ENCODE results near the gene DNAJC17. TPM values are rescaled to one million over a fixed set of nuclear protein-coding genes. Genes with fewer than 3 reads are reported as not detected.

Gene DNAJC17
- total and polyA plus RNA-seq, 8 donors: 24.3 to 50.1 (median 42.1) TPM

DNA sequence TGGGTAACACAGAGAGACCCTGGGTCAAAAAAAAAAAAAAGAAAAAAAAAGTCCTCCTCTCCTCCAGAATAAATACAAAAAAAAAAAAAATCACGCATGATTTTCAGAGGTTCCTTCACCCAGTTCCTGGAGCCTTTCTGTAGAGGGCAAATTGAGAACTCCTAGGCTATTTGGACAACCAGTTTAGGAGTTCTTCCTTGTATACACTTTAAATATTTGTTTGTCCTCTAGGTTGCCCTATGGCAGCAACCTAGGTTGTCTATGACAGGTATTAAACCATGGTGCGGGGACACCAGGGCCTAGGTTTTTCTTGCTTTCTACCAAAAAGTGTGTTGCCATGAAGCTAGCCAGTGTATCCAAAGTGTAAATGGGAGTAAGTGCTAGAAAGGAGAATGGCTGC is 4.2 kb downstream of the DNAJC17 start:
- no peak overlapping the region for H3K27ac ChIP-seq
- H3K27me3 ChIP-seq: no peaks in the 10 kb centered on the region
- peaks cover 9 to 32% of the 10 kb centered on the region in 2 donors for H3K4me1 ChIP-seq
- no peak for ATAC-seq
- no peak overlapping the region for H3K4me3 ChIP-seq
- peaks cover 0 to 13% of the 10 kb centered on the region in 2 donors for H3K36me3 ChIP-seq
- intact Hi-C loops (cut with DNase I): no loop called here
- DNase-seq: no peak
- TF ChIP-seq, protein P1, sequence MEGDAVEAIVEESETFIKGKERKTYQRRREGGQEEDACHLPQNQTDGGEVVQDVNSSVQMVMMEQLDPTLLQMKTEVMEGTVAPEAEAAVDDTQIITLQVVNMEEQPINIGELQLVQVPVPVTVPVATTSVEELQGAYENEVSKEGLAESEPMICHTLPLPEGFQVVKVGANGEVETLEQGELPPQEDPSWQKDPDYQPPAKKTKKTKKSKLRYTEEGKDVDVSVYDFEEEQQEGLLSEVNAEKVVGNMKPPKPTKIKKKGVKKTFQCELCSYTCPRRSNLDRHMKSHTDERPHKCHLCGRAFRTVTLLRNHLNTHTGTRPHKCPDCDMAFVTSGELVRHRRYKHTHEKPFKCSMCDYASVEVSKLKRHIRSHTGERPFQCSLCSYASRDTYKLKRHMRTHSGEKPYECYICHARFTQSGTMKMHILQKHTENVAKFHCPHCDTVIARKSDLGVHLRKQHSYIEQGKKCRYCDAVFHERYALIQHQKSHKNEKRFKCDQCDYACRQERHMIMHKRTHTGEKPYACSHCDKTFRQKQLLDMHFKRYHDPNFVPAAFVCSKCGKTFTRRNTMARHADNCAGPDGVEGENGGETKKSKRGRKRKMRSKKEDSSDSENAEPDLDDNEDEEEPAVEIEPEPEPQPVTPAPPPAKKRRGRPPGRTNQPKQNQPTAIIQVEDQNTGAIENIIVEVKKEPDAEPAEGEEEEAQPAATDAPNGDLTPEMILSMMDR (IDR thresholded peaks at IDR 0.05): no peak
- no peaks in the 10 kb centered on the region for H3K9me3 ChIP-seq

DNA sequence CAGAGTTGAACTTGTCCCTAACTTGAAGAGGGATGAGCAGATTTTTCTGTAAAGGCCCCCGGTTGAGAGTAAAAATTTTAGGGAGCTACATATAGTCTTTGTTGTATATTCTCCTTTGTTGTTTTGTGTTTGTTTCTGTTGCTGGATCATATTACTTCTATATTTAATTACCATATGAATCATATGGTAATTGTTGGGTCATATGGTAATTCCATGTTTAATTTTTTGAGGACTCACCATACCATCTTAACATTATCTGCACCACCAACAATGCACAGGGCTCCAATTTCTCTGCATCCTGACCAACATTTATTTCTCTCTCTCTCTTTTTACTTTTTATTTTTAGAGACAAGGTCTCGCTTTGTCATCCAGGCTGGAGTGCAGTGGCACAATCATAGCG is 7.8 kb downstream of the DNAJC17 start:
- H3K27me3 ChIP-seq: no peaks in the 10 kb centered on the region
- intact Hi-C loops (cut with DNase I): no loop called here
- H3K27ac ChIP-seq: no peak overlapping the region
- no peak overlapping the region for H3K4me3 ChIP-seq
- no peaks in the 10 kb centered on the region for H3K9me3 ChIP-seq
- no peak for DNase-seq
- H3K36me3 ChIP-seq: peaks cover 0 to 13% of the 10 kb centered on the region in 2 donors
- H3K4me1 ChIP-seq: peaks cover 3 to 35% of the 10 kb centered on the region in 2 donors
- no peak for ATAC-seq
- TF ChIP-seq, protein P1 (IDR thresholded peaks at IDR 0.05): no peak

DNA sequence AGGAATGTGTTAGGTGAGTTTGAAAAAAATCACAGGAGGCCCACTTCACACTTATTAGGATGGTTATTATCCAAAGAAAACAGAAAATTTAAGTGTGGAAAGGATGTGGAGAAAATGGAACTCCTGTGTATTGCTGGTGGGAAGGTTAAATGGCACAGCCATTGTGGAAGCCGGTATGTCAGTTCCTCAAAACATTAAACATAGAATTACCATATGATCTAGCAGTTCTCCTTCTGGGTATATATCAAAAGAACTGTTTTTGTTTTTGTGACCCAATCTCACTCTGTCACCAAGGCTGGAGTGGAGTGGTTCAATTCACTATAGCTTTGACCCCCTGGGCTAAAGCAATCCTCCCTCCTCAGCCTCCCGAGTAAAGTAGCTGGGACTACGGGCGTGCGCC is 10.8 kb downstream of the DNAJC17 start:
- TF ChIP-seq, protein P1 (IDR thresholded peaks at IDR 0.05): no peak
- Histone ChIP-seq H3K9me3 (no peaks in the 10 kb centered on the region), H3K4me3 (no peak overlapping the region), H3K4me1 (peaks cover 3 to 44% of the 10 kb centered on the region in 2 donors), H3K27me3 (no peaks in the 10 kb centered on the region), H3K27ac (peak overlapping the region in 1 of 2 donors; percentile 23), H3K36me3 (peaks cover 0 to 14% of the 10 kb centered on the region in 2 donors)
- intact Hi-C loops (cut with DNase I): no loop called here
- no peak for ATAC-seq
- peak in 1 of 4 donors; percentile 0 for DNase-seq

DNA sequence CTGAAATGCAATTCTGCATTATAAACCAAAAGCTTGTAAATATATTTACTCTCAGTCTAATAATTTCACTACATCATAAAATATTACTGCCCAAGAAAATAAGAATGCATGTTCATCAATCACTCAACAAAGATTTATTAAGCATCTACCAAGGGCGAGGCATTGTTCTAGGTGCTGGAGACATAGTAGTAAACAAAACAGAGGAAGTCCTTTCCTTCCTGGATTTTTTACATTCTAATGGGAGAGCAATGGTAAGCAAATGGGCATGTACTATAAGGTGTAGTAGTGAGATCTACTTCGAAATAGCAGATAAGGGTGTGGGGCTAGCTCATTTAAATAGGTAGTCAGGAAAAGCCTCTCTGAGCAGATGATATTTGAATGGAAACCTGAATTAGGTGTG is 11.2 kb downstream of the DNAJC17 start:
- H3K4me3 ChIP-seq: no peak overlapping the region
- TF ChIP-seq, protein P1 (IDR thresholded peaks at IDR 0.05): no peak
- ATAC-seq (no peak), DNase-seq (no peak)
- no peaks in the 10 kb centered on the region for H3K27me3 ChIP-seq
- peak overlapping the region in 1 of 2 donors; percentile 23 for H3K27ac ChIP-seq
- intact Hi-C loops (cut with DNase I): no loop called here
- peaks cover 3 to 44% of the 10 kb centered on the region in 2 donors for H3K4me1 ChIP-seq
- H3K9me3 ChIP-seq: no peaks in the 10 kb centered on the region
- H3K36me3 ChIP-seq: peaks cover 0 to 18% of the 10 kb centered on the region in 2 donors

DNA sequence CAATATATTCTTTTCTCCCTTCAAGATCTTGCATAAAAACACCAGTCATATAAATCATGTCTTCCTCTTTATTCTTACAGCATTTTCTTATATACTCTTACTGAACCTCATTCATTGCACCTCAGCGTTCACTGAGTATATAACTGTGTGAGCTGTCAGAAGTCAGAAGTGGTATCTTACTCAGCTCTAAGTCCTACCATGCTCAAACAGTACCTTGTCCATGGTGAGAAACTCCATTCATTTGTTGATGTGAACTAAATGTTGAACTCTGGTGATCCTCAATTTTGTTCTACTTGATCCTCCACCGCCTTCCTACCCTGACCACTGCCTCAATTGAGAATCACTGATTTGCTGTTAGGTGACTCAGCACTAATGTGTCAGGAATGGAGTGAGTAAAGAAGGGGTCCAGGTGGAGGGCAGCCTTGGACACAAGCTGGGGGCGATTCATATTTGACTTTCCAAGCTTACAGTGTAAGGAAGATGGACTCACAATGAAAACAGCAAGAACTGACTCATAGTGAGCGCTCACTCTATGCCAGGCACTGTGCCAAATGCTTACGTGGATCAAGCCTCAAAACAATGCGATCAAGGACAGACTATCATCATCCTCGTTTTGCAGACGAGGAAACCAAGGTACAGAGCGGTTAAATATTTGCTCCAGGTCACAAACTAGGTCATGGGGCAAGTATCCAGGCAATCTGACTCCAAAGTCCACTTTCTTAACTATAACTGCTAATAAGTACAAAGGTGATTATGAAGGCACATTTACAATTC is 13.9 kb downstream of the DNAJC17 start:
- TF ChIP-seq, protein P1 (IDR thresholded peaks at IDR 0.05): no peak
- H3K27ac ChIP-seq: no peak overlapping the region
- H3K4me3 ChIP-seq: no peak overlapping the region
- no peaks in the 10 kb centered on the region for H3K27me3 ChIP-seq
- ATAC-seq (peak; percentile 33), DNase-seq (peak in 1 of 4 donors; percentile 38)
- H3K36me3 ChIP-seq: peaks cover 0 to 12% of the 10 kb centered on the region in 2 donors
- intact Hi-C loops (cut with DNase I): no loop called here
- peaks cover 3 to 48% of the 10 kb centered on the region in 2 donors for H3K4me1 ChIP-seq
- H3K9me3 ChIP-seq: no peaks in the 10 kb centered on the region
